Activated CD4-positive, alpha-beta T cell treated with anti-CD3 and anti-CD28 coated beads, Interleukin-2, amount 10 ng/mL, durations not matched to agents 7 days and 5 days (primary cell): ENCODE data around the gene MARCHF2. TPM values are rescaled to one million over a fixed set of nuclear protein-coding genes. Genes with fewer than 3 reads are reported as not detected.
"Not testable (repeated sequence)": the region's sequence is repeated elsewhere in the genome, so short reads cannot be mapped to it uniquely, and the experiment has no call there.

ENCODE experiments used
- CTCF ChIA-PET: fragments of 350-600 bp; sonication (Branson Sonifier 250); formaldehyde crosslinking; loops from one replicate; lab custom pipeline; 2021; ENCODE audit warnings: antibody characterized with exemption; lab: Charles Lee
- POLR2A ChIA-PET: fragments of 350-600 bp; sonication (Branson Sonifier 250); formaldehyde crosslinking; loops from one replicate; lab custom pipeline; 2021; ENCODE audit warnings: antibody characterized with exemption; lab: Charles Lee
- DNase-seq: peaks from one replicate; pipeline ENCODE4 v3.0.0-alpha.2; 2020
- H3K27ac Mint-ChIP-seq: one replicate; pipeline ENCODE4 v1.8.0; 2021; ENCODE audit warnings: mild to moderate bottlenecking, moderate library complexity, mixed read lengths
- H3K27me3 Mint-ChIP-seq: one replicate; pipeline ENCODE4 v1.8.0; 2021; ENCODE audit warnings: mixed read lengths
- H3K36me3 Mint-ChIP-seq: one replicate; pipeline ENCODE4 v1.8.0; 2021; ENCODE audit warnings: low read depth, mixed read lengths
- H3K4me1 Mint-ChIP-seq: one replicate; pipeline ENCODE4 v1.8.0; 2021; ENCODE audit warnings: mixed read lengths
- H3K4me3 Mint-ChIP-seq: one replicate; pipeline ENCODE4 v1.8.0; 2021; ENCODE audit warnings: mild to moderate bottlenecking, moderate library complexity, mixed read lengths
- H3K9me3 Mint-ChIP-seq: one replicate; pipeline ENCODE4 v1.8.0; 2021; ENCODE audit warnings: mixed read lengths
- total RNA-seq, 2 experiments: library from RNA; stranded (reverse); gene quantifications; one replicate each; pipeline ENCODE4 v1.2.3, GENCODE V29; 2021

The MARCHF2 gene
- total RNA-seq, 2 experiments from 2014 or later, result 26.4 to 29.0 TPM

DNA sequence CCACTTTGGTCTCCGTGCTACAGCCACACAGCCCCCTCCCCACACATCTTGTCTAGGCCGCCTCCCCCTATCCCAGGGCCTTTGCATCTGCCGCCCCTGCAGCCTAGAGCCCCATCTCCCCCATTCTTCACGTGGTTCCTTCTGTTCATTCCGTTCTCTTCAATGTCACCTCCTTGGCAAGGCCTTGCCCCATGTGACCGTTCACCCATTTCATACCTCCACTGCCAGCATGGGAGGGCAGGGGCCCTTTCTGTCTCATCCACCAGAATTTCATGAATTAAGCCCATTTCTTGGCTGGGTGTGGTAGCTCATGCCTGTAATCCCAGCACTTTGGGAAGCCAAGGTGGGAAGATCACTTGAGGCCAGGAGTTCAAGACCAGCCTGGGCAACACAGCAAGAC is 15.9 kb downstream of the MARCHF2 start:
- Mint-ChIP-seq H3K9me3 (no peaks in the 10 kb centered on the region), H3K27ac (peak overlapping the region; percentile 54), H3K36me3 (no peaks in the 10 kb centered on the region), H3K27me3 (no peaks in the 10 kb centered on the region), H3K4me1 (no peaks in the 10 kb centered on the region), H3K4me3 (no peak overlapping the region)
- no peak for DNase-seq
- ChIA-PET CTCF (interaction anchor here (0.6 to 4.1 kb wide), 3 partner anchors 14 to 30 kb away, joined by 3 to 15 read pairs (median 3); partner anchors contain the start of gene HNRNPM), POLR2A (no interaction called here)

DNA sequence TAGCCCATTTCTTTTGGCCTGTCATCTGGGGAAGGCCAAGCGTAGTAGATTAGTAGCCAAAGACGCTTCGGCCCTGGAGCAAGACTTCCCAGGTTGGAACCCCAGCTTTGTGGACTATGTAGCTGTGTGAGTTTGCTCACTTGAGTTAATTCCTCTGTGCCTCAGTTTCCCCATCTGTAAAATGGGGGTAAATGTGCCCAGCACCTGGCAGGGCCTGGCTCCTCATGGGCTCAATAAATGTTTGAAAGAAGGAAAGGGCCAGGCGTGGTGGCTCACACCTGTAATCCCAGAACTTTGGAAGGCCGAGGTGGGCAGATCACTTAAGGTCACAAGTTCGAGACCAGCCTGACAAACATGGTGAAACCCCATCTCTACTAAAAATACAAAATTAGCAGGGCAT is 16.7 kb downstream of the MARCHF2 start:
- Mint-ChIP-seq H3K4me3 (no peak overlapping the region), H3K9me3 (no peaks in the 10 kb centered on the region), H3K4me1 (no peaks in the 10 kb centered on the region)

DNA sequence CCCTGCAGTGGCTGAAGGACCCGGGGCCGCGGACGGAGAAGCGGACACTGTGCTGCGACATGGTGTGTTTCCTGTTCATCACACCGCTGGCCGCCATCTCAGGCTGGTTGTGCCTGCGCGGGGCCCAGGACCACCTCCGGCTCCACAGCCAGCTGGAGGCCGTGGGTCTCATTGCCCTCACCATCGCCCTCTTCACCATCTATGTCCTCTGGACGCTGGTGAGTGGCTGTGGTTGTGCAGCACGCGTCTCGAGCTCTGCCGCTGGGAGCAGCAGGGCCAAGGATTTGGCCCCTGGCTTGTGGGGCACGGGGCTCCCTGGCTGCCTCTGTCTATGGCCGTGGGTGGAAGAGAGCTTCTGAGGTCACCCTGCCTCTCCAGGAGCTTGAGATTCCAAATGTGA is 17.5 kb downstream of the MARCHF2 start:
- Mint-ChIP-seq H3K27ac (no peak overlapping the region), H3K9me3 (no peaks in the 10 kb centered on the region), H3K27me3 (no peaks in the 10 kb centered on the region), H3K4me3 (no peak overlapping the region), H3K36me3 (peaks cover 3% of the 10 kb centered on the region), H3K4me1 (peaks cover 2% of the 10 kb centered on the region)
- CTCF ChIA-PET, result interaction anchor here (1.7 kb wide), 1 partner anchor 17 kb away, joined by 5 read pairs; the partner anchor contains the start of gene MARCHF2
- POLR2A ChIA-PET, result no interaction called here
- DNase-seq, result no peak

More for the DNA sequence above, 16.7 kb downstream of the MARCHF2 start:
- POLR2A ChIA-PET, result no interaction called here
- DNase-seq, result no peak
- CTCF ChIA-PET, result interaction anchor here (0.6 to 1.7 kb wide), 2 partner anchors 16 to 31 kb away, joined by 3 to 5 read pairs; partner anchors contain the start of gene MARCHF2
- H3K27ac Mint-ChIP-seq, result no peak overlapping the region
- H3K36me3 Mint-ChIP-seq, result no peaks in the 10 kb centered on the region
- no peaks in the 10 kb centered on the region for H3K27me3 Mint-ChIP-seq

DNA sequence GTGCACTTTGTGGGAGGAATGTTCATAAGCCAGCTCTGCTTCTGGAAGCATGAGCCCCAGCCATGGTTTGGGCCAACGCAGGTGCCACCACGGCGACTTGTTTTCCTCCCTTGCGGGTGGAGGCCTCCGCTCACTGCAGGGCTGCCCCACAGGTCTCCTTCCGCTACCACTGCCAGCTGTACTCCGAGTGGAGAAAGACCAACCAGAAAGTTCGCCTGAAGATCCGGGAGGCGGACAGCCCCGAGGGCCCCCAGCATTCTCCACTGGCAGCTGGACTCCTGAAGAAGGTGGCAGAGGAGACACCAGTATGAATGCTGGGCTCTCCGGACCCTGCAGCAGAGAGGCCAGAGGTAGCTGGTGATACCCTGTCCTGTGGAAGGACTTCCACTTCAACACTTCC is 25.1 kb downstream of the MARCHF2 start:
- Mint-ChIP-seq H3K27me3 (no peaks in the 10 kb centered on the region), H3K4me3 (no peak overlapping the region), H3K36me3 (peaks cover 3% of the 10 kb centered on the region), H3K9me3 (no peaks in the 10 kb centered on the region), H3K4me1 (peaks cover 10% of the 10 kb centered on the region), H3K27ac (no peak overlapping the region)
- ChIA-PET CTCF (interaction anchor here (0.8 to 1.6 kb wide), 2 partner anchors 15 to 143 kb away, joined by 3 to 7 read pairs; no protein-coding TSS in a partner anchor), POLR2A (no interaction called here)
- DNase-seq, result no peak

DNA sequence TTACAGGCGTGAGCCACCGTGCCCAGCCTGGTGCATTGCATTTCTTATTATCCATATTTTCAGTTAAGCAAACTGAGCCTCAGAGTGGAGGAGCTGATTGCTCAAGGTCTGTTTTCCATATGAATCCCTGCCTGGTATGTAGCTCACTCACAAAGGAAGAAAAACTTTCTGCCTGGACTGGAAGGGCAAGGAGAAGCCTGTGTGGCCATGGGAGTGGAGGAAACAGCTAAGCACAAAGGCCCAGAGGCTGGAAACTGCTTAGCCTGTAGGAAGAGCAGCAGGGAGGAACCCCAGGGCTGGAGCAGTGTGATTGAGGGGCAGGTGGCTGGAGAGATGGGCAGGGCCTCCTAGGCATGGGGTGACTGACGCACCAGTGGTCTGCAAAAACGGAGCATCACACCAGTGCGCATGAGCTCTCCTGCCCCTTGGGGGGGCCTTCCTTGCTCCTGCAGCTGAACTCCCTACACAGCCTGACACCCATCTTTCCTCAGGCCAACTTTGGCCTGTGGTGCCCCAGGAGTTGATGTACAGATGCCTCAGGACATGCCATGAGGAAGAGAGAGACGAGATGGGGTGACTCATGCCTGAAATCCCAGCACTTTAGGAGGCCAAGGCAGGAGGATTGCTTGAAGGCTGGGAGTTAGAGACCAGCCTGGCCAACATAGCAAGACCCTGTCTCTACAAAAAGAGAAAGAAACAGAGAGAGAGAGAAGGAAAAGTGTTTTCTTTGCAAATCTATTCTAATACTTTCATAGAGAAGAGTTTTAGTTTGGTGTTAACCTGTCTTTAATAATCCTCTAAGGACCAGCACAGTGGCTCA is 28.8 kb downstream of the MARCHF2 start:
- Mint-ChIP-seq H3K27ac (no peak overlapping the region), H3K27me3 (no peaks in the 10 kb centered on the region), H3K4me1 (peaks cover 18% of the 10 kb centered on the region), H3K4me3 (no peak overlapping the region), H3K36me3 (peaks cover 16% of the 10 kb centered on the region), H3K9me3 (no peaks in the 10 kb centered on the region)
- DNase-seq, result no peak
- ChIA-PET CTCF (interaction anchor here (0.6 to 3.4 kb wide), 3 partner anchors 8 to 64 kb away, joined by 5 to 15 read pairs (median 5); no protein-coding TSS in a partner anchor), POLR2A (no interaction called here)

DNA sequence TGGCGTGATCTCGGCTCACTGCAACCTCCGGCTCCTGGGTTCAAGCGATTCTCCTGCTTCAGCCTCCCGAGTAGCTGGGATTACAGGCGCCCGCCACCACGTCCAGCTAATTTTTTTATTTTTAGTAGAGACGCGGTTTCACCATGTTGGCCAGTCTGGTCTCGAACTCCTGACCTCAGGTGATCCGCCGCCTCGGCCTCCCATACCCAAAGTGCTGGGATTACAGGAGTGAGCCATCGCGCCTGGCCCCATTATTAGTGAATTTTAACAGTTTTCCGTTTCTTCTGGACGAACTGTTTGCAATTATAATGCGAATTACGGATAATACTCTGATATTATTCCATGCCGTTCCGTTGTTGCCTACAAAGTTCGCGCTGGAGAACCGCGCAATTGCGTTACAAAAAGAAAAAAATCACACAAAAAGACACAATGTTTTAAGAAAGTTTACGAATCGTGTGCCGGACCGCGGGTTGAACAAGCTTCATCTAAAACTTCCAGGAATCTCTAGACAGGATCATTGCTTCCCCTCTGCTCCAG is 31.1 kb downstream of the MARCHF2 start:
- peaks cover 29% of the 10 kb centered on the region for H3K36me3 Mint-ChIP-seq
- peak overlapping the region; percentile 91 for H3K4me3 Mint-ChIP-seq
- CTCF ChIA-PET, result interaction anchor here (1.0 to 3.4 kb wide), 4 partner anchors 17 to 135 kb away, joined by 3 to 15 read pairs (median 4); partner anchors contain the start of gene MARCHF2
- not testable (repeated sequence) for H3K9me3 Mint-ChIP-seq, H3K27me3 Mint-ChIP-seq, DNase-seq
- peak overlapping the region; percentile 97 for H3K27ac Mint-ChIP-seq
- H3K4me1 Mint-ChIP-seq, result peaks cover 37% of the 10 kb centered on the region
- POLR2A ChIA-PET, result interaction anchor here (0.9 to 1.1 kb wide), 2 partner anchors 31 to 69 kb away, joined by 3 to 4 read pairs; partner anchors contain the start of genes MARCHF2 and ZNF414

DNA sequence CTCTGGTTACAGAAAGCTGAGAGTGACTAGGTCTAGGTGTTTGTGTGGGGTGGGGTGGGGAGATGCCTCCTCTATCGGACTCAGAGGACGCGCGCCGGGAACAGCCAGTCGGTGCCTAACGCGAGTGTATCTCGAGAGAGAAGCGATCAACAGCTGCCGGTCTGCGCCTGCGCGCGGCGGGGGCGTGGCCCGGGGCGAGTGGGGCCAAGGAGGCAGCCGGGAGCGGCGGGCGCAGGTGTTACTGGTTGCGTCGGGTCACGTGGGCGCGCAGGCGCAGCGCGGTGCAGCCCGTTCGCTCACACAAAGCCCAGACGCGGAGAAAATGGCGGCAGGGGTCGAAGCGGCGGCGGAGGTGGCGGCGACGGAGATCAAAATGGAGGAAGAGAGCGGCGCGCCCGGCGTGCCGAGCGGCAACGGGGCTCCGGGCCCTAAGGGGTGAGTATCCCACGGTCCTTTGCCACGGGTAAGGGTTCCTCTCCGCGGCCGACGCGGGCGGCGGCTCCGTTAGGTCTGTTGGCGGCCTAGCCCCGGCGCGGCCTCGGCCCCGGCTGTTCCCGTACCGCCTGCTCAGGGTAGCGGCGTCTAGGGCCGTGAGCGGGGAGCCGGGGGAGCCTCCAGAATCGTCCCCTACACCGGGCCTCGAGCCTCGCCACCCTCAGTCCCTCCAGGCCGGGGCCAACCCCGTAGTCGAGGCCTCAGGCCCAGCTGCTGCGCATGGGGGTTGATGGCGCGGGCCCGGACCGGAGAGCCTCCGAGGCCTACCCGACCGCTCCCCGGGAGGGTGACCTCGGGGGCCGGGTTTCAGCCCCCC is 31.8 kb downstream of the MARCHF2 start, which contains the start of gene HNRNPM:
TSS of gene HNRNPM (plus strand) at position 299 of the 811 bp plus-strand sequence. CDS start at position 323, 24 bp downstream.
- CTCF ChIA-PET, result interaction anchor here (1.1 to 3.4 kb wide), 4 partner anchors 17 to 134 kb away, joined by 4 to 15 read pairs (median 5); partner anchors contain the start of gene MARCHF2
- Mint-ChIP-seq H3K4me3 (peak within 1 kb of the TSS; percentile 91), H3K4me1 (peaks cover 40% of the 10 kb centered on the region), H3K27me3 (no peaks in the 10 kb centered on the region), H3K27ac (peak within 1 kb of the TSS; percentile 97), H3K36me3 (peaks cover 31% of the 10 kb centered on the region), H3K9me3 (no peaks in the 10 kb centered on the region)
- peak; percentile 100 for DNase-seq
- POLR2A ChIA-PET, result interaction anchor here (0.6 to 1.1 kb wide), 3 partner anchors 32 to 179 kb away, joined by 3 to 4 read pairs (median 3); partner anchors contain the start of genes MARCHF2 and ZNF414

DNA sequence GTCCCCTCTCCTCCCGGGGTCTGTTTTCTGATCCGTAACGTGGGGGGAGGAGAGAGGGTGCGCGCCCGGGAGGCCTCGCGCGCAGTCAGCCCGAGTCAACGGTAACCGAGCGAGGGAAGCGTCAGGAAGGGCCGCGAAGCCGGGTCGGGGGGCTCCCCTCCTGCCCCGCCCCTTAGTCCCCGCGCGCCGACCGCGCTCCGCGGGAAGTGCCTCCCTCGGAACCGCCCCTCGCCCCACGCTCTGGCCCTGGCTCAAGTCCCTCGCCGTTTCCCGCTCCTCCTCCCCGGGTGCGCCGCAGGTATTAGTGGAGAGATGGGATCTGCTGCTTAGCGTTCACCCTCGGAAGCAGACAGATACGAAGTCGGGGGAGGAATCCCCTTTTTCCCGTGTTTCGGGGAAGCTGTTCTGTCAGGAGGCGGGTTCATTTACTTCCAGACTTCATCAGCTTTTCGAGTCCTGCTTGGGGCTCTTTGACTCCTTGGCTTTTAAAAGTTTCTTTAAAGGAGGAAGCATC is 32.4 kb downstream of the MARCHF2 start:
- H3K4me1 Mint-ChIP-seq, result peaks cover 44% of the 10 kb centered on the region
- H3K27ac Mint-ChIP-seq, result peak overlapping the region; percentile 92
- no peaks in the 10 kb centered on the region for H3K9me3 Mint-ChIP-seq
- CTCF ChIA-PET, result interaction anchor here (1.3 to 2.0 kb wide), 4 partner anchors 17 to 32 kb away, joined by 3 to 5 read pairs (median 5); partner anchors contain the start of gene MARCHF2
- DNase-seq, result peak; percentile 42
- H3K36me3 Mint-ChIP-seq, result peaks cover 34% of the 10 kb centered on the region
- H3K4me3 Mint-ChIP-seq, result peak overlapping the region; percentile 91
- H3K27me3 Mint-ChIP-seq, result no peaks in the 10 kb centered on the region
- POLR2A ChIA-PET, result no interaction called here

DNA sequence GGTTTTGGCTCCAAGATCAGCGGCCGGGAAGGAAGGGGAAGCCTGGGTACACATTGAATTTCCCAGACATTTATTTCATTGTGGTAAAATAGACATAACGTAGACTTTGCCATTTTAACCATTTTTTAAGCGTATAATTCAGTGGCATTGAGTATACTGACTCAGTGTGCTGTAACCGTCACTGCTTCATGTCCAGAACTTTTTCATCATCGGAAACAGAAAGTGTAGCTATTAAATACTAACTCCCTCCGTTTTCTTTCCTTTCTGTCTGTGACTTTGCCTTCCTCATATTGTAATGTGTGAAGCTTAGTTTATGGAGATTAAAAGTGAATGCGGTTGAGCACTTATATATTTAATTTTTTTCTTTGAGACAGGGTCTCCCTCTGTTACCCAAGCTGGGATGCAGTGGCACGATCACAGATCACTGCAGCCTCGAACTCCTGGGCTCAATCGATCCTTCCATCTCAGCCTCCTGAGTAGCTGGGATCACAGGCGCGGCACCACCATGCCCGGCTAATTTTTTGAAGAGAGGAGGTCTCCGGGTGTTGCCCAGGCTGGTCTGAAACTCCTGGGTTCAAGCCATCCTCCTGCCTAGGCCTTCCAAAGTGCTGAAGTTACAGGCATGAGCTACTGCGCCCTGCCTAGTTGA is 33.1 kb downstream of the MARCHF2 start:
- Mint-ChIP-seq H3K27ac (peak overlapping the region; percentile 92), H3K9me3 (no peaks in the 10 kb centered on the region), H3K4me1 (peaks cover 48% of the 10 kb centered on the region), H3K4me3 (peak overlapping the region; percentile 91), H3K36me3 (peaks cover 36% of the 10 kb centered on the region), H3K27me3 (no peaks in the 10 kb centered on the region)
- no peak for DNase-seq
- CTCF ChIA-PET, result interaction anchor here (0.6 to 2.0 kb wide), 5 partner anchors 17 to 43 kb away, joined by 3 to 5 read pairs (median 3); partner anchors contain the start of gene MARCHF2
- POLR2A ChIA-PET, result interaction anchor here (0.6 kb wide), 1 partner anchor 137 kb away, joined by 14 read pairs; no protein-coding TSS in a partner anchor

DNA sequence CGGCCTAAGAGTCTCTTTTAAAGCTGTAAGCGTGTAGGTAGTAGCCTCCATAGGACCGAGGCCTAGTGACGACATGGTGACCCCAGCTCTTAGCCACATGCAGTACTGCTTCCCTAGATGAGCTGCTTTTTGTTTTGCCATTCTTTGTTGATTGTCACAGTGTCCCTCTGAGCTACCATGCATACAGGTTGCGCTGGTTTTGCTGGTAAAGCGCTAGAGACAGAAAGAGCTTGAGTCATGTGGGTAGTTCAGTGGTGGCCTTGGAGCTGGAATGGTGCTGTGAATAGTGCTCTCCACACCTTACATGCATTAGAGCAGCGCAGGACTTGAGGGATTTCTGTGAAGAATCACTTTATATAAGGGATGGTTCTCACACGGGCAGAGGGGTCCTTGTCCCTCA is 36.7 kb downstream of the MARCHF2 start:
- ChIA-PET CTCF (interaction anchor here (0.6 to 3.1 kb wide), 2 partner anchors 13 to 60 kb away, joined by 3 to 19 read pairs; no protein-coding TSS in a partner anchor), POLR2A (no interaction called here)
- H3K4me1 Mint-ChIP-seq, result peaks cover 72% of the 10 kb centered on the region
- H3K27ac Mint-ChIP-seq, result no peak overlapping the region
- no peaks in the 10 kb centered on the region for H3K27me3 Mint-ChIP-seq
- H3K36me3 Mint-ChIP-seq, result peaks cover 56% of the 10 kb centered on the region
- no peaks in the 10 kb centered on the region for H3K9me3 Mint-ChIP-seq
- H3K4me3 Mint-ChIP-seq, result no peak overlapping the region
- DNase-seq, result no peak

DNA sequence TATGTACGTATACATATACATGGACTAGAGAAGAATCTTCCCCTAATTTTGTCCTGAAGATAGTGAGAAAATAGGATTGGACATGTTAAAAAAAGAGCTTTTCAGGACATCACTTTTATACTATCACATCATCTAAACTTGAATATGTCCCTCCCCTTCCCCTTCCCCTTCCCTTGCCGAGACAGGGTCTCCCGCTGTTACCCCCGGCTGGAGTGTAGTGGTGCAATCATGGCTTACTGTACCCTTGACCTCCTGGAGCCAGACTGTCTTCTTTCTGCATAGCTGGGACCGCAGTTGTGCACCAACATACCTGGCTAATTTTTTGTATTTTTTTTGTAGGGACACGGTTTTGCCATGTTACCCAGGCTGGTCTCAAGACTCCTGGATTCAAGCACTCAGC is 38.3 kb downstream of the MARCHF2 start:
- DNase-seq, result no peak
- Mint-ChIP-seq H3K36me3 (peaks cover 59% of the 10 kb centered on the region), H3K4me3 (no peak overlapping the region), H3K9me3 (no peaks in the 10 kb centered on the region), H3K27me3 (no peaks in the 10 kb centered on the region), H3K27ac (no peak overlapping the region), H3K4me1 (peaks cover 79% of the 10 kb centered on the region)
- ChIA-PET POLR2A (no interaction called here), CTCF (interaction anchor here (1.3 to 1.4 kb wide), 2 partner anchors 35 to 103 kb away, joined by 3 read pairs; no protein-coding TSS in a partner anchor)
